Lung microvascular endothelial cell (primary cell): ENCODE results near the gene CERS5. TPM values are rescaled to one million over a fixed set of nuclear protein-coding genes. Genes with fewer than 3 reads are reported as not detected.
A peak's percentile ranks its signal among the peaks of the same experiment; 100 is the strongest.

ENCODE experiments used
- DNase-seq, 2 donors: peaks; one replicate each; pipeline versions ENCODE4 v3.0.0 to v3.0.0-alpha.2; 2010; ENCODE audit warnings: low read depth in 2 of 2
- total RNA-seq: library from RNA; depleted of rRNA; stranded (reverse); fragments of >200 nt; gene quantifications from 2 replicates; pipeline ENCODE4 v1.2.1, GENCODE V29; 2014

The CERS5 gene, protein sequence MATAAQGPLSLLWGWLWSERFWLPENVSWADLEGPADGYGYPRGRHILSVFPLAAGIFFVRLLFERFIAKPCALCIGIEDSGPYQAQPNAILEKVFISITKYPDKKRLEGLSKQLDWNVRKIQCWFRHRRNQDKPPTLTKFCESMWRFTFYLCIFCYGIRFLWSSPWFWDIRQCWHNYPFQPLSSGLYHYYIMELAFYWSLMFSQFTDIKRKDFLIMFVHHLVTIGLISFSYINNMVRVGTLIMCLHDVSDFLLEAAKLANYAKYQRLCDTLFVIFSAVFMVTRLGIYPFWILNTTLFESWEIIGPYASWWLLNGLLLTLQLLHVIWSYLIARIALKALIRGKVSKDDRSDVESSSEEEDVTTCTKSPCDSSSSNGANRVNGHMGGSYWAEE
- total RNA-seq: 28.8 and 33.9 TPM in 2 replicates

DNA sequence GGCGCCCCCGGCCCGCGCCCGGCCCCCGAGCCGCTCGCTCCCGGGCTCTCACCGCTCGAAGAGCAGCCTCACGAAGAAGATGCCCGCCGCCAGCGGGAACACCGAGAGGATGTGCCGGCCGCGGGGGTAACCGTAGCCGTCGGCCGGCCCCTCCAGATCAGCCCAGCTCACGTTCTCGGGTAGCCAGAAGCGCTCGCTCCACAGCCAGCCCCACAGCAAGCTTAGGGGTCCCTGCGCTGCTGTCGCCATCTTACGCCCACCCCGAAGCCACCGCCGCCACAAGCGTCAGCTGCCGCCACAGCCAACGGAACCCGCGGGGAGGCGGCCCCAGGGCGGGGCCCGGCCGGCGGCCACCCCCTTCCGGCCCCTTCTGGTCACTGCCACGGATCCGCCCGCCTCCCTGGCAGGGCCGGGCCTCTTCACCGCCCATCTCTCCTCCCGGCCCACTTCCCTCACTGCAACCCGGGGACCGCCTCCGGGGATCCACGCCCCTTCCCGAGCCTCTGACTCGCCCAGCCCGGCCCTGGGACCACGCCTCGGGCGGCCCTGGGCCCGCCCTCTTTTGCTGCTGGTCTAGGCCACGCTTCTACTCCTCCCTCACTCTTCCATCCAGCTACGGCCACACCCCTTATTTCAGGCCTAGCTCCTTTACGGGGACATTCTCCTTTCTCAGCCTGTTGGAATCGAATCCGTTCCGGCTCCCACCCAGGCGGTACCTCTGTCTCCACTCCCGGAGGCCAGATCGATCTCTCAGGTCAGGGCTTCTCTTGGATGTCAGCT, at the start of gene CERS5:
CERS5 (minus strand) TSS at position 321 of the 780 bp plus-strand sequence; CDS start at position 249, 72 bp downstream.
- DNase-seq: peak; percentile 98 to 99

DNA sequence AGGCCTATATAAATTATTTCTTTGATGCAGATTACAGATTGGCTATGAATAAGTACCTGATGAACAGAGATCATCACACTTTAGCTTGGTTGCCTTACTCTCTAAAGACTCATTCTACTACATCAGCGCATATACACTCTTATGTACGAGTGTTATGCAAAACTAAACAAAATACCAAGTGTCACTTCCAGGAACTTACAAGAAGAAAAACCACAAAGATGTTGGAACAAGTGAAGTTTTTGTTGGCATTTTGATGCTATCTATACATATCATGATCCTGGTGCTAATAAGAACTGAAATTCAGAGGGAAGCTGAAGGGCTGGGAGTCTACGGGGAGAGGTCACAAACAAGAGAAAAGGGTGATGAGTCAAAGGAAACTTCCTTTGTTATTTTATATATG, 47.9 kb upstream of the CERS5 start:
- peak in 1 of 2 donors; percentile 39 for DNase-seq

- no peak for DNase-seq
Measured at GRCh38 chr12:50214018-50214417, 46.8 kb upstream of the CERS5 start.

GRCh38 chr12:50213439-50213838, 46.3 kb upstream of the CERS5 start:
- no peak for DNase-seq

DNA sequence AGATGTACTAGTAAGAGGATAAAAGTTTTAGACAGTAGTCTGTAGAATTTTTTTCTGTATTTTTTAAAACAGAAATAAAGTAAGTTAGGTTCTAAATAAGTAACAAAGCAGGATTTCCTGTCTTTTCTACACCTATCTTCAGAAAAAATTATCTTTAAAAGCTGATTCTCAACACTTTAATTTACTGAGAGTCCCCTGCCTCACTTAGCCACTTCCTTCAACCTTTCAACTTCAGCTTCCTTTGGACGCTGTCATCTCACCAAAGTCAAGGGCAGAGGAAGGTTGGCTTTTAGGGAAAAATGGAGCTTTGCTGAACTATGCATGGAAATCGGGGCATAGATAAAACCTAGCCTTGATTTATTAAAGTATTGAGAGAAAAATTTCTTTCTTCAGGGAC, 44.9 kb upstream of the CERS5 start:
- DNase-seq: peak in 1 of 2 donors; percentile 31

DNA sequence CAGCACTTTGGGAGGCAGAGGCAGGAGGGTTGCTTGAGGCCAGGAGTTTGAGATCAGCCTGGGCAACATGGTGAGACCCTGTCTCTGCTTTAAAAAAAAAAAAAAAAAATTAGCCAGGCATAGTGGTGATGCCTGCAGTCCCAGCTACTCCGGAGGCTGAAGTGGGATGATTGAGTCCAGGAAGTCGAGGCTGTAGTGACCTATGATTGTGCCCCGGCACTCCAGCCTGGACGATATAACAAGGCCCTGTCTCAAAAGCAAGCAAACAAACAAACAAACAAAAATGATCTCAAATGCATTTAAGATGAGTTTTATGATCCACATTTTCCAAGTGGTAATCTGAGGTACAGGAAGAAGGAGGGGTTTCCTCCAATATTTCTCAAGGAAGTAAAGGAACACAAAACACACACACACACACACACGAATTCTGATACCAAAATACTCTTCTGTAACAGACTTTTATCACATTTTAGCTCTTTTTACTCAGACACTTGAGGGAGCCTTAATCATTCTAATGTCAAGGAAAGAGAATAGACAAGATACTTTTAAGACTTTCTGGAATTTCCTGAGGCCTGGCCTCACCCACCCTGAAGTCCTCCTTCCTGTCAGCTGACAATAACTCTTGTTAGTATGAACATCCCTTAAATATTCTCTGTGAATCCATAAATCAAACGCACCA, 44.4 kb upstream of the CERS5 start:
- DNase-seq: peak in 1 of 2 donors; percentile 63

GRCh38 chr12:50207424-50207823, 40.3 kb upstream of the CERS5 start:
- no peak for DNase-seq

DNA sequence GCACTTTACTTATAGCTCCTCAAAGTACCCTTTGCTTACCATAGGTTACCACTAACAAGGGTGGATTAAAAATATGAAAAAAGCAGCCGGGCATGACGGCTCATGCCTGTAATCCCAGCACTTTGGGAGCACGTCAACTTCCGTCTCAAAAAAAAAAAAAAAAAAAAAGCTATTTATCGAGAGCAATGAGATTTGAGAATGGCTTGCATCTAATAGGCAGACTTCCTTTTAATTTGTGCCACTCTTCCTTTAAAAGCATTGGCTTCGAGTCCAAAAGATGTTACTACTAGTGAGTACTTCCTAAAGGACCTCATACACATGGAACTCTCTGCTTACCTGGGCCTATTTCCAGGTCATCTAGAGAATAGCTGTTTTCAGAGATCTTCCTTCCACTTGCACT, 38.5 kb upstream of the CERS5 start:
- DNase-seq: no peak

DNA sequence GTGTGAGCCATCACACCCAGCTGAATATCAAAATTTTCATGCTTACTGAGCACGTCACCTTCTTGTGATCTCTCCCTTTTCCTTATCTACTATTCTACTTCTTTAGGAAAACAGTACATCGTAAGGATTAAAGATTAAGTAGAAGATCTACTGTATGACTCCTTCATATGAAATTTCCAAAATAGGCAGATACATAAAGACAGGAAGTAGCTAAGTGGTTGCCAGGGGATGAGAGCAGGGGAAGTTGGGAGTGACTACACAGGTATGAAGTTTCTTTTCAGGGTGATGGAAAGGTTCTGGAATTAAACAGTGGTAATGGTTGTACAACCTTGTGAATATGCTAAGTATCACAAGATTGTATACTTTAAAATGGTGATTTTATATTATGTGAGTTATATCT, 36.5 kb upstream of the CERS5 start:
- DNase-seq: peak in 1 of 2 donors; percentile 26

DNA sequence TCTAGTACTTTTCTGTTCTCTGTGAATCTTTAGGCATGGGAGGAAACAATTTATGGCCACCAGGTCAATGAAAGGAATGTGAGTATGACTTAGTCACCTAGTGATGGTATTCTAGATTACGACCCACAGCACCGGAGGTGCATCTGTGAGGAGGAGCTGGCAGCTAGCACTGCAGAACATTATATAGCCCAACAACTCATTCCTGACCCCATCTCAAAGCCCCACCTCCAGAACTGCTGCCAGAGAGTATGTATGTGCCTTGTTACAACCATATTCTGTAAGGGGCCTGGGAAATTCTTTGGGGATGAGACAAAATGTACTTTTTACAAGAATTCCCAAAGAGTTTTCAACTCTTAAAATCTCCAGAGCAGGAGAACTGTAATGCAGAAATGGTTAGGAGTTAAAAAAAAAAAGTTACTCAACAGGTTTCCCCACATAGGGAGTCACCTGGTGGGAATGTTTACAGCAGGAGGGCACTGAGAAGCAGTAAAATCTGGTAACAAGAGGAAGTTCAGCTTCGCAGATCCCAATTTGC, 34.9 kb upstream of the CERS5 start:
- peak; percentile 62 to 90 for DNase-seq

DNA sequence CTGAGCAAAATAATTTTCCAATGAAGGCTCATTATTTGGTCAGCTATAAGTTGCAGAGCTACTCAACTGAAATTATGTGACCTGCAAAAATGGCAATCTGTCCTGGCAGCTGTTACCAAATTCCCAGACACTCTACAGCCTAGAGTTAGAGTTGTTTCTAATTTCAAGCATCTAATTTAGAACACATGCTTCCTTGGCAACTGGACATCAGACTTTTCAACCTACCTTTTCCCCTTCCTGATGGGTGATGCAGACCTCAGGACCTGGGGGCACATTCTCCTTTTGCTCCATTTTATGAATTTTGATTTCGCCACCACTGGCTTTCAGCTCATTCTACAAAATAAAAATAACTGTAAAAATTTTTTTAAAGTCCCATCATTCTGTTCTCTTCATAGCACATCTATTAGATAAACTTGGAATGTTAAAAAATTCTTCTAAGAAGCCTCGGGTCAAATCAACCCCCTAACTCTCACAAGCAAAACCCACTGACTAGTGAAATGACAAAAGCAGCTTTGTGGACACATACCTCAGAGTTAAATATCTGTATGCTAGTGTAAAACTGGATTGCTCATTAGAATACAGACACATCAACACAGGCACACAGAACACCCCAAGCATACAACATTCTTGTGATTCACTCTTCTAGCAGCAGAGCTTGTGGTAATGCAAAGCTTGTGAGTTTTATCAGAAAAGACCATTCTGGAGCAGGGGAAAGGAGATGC, 33.5 kb upstream of the CERS5 start:
- no peak for DNase-seq

DNA sequence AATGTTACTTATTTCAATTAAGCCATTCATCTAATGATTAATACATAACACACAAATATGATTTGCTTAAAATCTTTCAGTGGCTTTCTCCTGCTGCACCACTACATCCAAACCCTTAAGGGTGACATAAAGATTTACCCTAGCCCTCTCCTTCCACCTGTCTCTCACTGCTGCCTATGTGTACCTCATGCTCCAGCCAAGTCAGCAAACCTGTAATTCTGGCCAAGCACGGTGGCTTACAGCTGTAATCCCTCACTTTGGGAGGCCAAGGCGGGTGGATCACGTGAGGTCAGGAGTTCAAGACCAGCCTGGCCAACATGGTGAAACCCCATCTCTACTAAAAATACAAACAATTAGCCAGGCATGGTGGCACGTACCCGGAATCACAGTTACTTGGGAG, 31.7 kb upstream of the CERS5 start:
- no peak for DNase-seq

- peak in 1 of 2 donors; percentile 57 for DNase-seq
Measured at GRCh38 chr12:50197297-50197727, 30.1 kb upstream of the CERS5 start.

GRCh38 chr12:50196537-50196936, 29.4 kb upstream of the CERS5 start:
- DNase-seq: peak in 1 of 2 donors; percentile 58

DNA sequence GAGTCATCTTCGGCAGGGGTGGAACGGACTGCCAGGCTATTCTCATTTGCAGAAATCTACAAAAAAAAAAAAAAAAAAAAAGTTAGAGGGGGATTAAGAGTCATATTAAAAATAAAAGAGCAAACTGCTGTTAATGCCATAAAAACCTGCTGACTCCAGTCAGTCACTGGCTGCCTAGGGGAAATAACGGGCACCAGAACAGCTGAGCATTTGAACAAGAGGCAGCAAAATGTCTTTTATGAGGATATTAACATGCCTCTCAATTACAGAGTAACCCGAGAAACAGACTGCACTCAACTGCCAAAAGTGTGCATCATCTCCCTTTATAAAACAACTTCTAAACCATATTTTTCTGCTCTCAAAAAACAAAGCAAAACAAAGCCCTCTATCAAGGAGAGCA, 28.7 kb upstream of the CERS5 start:
- no peak for DNase-seq

- peak; percentile 63 to 76 for DNase-seq
Measured at GRCh38 chr12:50192908-50193307, 25.7 kb upstream of the CERS5 start.

GRCh38 chr12:50192236-50192635, 25.1 kb upstream of the CERS5 start:
- DNase-seq: no peak

DNA sequence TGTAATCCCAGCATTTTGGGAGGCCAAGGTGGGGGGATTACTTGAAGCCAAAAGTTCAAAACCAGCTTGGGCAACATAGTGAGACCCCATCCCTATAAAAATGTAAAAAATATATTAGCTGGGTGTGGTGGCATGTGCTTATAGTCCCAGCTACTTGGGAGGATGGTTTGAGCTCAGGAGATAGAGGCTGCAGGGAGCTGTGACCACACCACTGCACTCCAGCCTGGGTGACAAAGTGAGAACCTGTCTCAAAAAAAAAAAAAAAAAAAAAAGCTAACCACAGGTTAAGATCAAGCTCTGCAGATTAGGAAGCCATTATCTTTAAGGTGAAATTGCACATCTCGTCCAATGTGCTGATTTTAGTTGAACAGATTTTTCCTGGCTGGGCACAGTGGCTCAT, 23.7 kb upstream of the CERS5 start:
- DNase-seq: no peak

- no peak for DNase-seq
Measured at GRCh38 chr12:50188875-50189575, 21.9 kb upstream of the CERS5 start.

DNA sequence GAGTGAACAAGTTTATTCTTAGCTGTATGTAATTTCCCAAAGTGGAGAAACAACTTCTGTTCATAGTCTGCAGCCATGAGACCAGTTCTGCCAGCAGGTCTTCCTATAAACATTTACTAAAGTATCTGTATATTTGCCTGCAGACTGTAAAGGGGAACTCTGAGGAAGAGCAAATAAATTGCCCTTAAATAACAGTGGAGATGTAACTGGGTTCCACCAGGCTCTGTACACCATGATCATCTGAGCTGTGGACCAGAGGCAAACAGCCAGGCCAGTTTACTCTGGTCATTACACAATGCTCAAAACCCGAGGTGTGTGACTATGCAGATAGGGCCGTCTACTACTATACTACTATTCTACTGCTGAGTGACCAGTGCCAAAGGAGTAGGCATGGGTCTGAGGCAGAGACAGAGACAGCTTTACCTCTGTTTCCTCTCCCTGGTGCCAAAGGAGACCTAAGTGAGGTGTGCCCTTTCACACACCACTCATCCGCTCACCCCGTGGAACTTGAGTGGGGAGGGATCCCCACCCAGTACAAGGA, 21.1 kb upstream of the CERS5 start:
- DNase-seq: no peak
